HPDE6-E6E7 (cell line): ENCODE data around the gene ARHGEF7.
"Not testable (repeated sequence)": the region's sequence is repeated elsewhere in the genome, so short reads cannot be mapped to it uniquely, and the experiment has no call there.

Experiments used
- DNase-seq: peaks from one replicate; pipeline ENCODE4 v3.0.0; 2011; ENCODE audit warnings: missing footprints; ENCODE audit errors: extremely low spot score

ARHGEF7 gene

GRCh38 chr13:111252446-111253364 is 137.6 kb downstream of the ARHGEF7 start:
- DNase-seq, result no peak

GRCh38 chr13:111253365-111253872 is 138.3 kb downstream of the ARHGEF7 start:
- no peak for DNase-seq

- DNase-seq, result no peak
Observed at GRCh38 chr13:111255228-111255790, 140.2 kb downstream of the ARHGEF7 start.

GRCh38 chr13:111256458-111256857 is 141.3 kb downstream of the ARHGEF7 start:
- no peak for DNase-seq

GRCh38 chr13:111256946-111257345 is 141.8 kb downstream of the ARHGEF7 start:
- no peak for DNase-seq

- not testable (repeated sequence) for DNase-seq
Observed at GRCh38 chr13:111257899-111258298, 142.8 kb downstream of the ARHGEF7 start.

GRCh38 chr13:111258637-111259036 is 143.5 kb downstream of the ARHGEF7 start:
- DNase-seq, result no peak

GRCh38 chr13:111259058-111259457 is 143.9 kb downstream of the ARHGEF7 start:
- no peak for DNase-seq

GRCh38 chr13:111261326-111261725 is 146.2 kb downstream of the ARHGEF7 start:
- no peak for DNase-seq

- no peak for DNase-seq
Observed at GRCh38 chr13:111262281-111262680, 147.2 kb downstream of the ARHGEF7 start.

- no peak for DNase-seq
Observed at GRCh38 chr13:111262715-111263114, 147.6 kb downstream of the ARHGEF7 start.

- DNase-seq, result no peak
Observed at GRCh38 chr13:111263566-111263965, 148.5 kb downstream of the ARHGEF7 start.

GRCh38 chr13:111265006-111265700 is 150.0 kb downstream of the ARHGEF7 start:
- no peak for DNase-seq

- no peak for DNase-seq
Observed at GRCh38 chr13:111265701-111266035, 150.6 kb downstream of the ARHGEF7 start.

GRCh38 chr13:111267205-111267604 is 152.1 kb downstream of the ARHGEF7 start:
- DNase-seq, result no peak

GRCh38 chr13:111267784-111268183 is 152.7 kb downstream of the ARHGEF7 start:
- no peak for DNase-seq

- DNase-seq, result no peak
Observed at GRCh38 chr13:111269508-111269907, 154.4 kb downstream of the ARHGEF7 start.

GRCh38 chr13:111270126-111270525 is 155.0 kb downstream of the ARHGEF7 start:
- no peak for DNase-seq

GRCh38 chr13:111270765-111271698 is 155.9 kb downstream of the ARHGEF7 start:
- DNase-seq, result no peak

GRCh38 chr13:111272117-111272516 is 157.0 kb downstream of the ARHGEF7 start:
- DNase-seq, result no peak

- DNase-seq, result no peak
Observed at GRCh38 chr13:111275382-111275781, 160.3 kb downstream of the ARHGEF7 start.
